GM23248 (cell line): ENCODE measurements around the gene SUSD4.

ENCODE experiments used
- EZH2 ChIP-seq: fragments of 200-600 bp; sonication (generic); IDR thresholded peaks from 2 replicates; pipeline ENCODE4 v1.6.1; 2018; ENCODE audit warnings: antibody characterized with exemption, mild to moderate bottlenecking; ENCODE audit not compliant: insufficient read depth, poor library complexity, severe bottlenecking
- EZH2phosphoT487 ChIP-seq: fragments of 200-600 bp; sonication (generic); IDR thresholded peaks from 2 replicates; pipeline ENCODE4 v1.6.1; 2018; ENCODE audit warnings: antibody characterized with exemption, moderate library complexity, mild to moderate bottlenecking, low read depth; ENCODE audit not compliant: insufficient read depth

DNA sequence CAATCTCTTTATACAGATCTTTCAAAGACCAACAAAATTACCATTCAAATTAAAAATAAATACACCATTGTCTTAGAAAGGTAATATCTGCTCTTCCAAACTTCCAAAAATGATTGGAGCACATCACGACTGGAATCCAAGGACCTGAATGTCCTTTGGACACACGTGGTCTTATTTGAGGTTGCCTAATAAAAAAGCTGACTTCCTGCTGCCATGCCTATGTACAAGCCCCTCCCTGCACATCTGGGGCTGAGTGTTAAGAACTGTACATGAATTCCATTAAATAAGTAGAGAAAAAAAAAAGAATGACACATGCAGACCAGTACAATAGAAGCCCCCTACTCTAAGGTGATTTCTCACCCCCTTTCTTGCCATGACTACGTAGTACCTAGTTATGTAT, 73.6 kb downstream of the SUSD4 start:
- TF ChIP-seq EZH2 = no peak
- TF ChIP-seq EZH2phosphoT487 = no peak
